ENCODE data around the gene HES7. TPM values are rescaled to one million over a fixed set of nuclear protein-coding genes. Genes with fewer than 3 reads are reported as not detected.

Gene HES7
- total RNA-seq, 2 experiments from 2014 or later = 0.52 to 0.53 TPM

DNA sequence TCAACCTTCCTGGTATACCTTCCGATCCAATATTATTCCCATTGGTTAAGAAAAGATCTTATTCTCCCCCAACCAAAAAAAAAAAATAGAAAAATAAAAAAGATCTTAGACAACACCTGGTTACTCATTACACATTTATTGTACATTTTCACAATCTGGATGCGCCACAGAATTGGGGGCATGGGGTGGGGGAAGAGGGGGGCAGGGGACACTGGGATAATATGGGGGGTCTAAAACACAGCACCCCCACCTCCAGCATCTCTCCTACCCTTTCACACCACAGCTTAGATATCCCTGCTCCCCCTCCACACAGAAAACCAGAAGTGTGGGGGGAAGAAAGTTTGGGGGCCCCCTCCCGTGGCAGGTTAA is 35.1 kb upstream of the HES7 start:
- ChIA-PET CTCF (interaction anchor here (0.8 to 2.0 kb wide), 10 partner anchors 8 to 136 kb away, joined by 3 to 17 read pairs (median 4); partner anchors contain the start of genes ALOXE3 and SLC25A35), POLR2A (interaction anchor here (1.0 to 16.4 kb wide), 7 partner anchors 16 to 88 kb away, joined by 3 to 419 read pairs (median 105); partner anchors contain the start of genes BORCS6, CTC1 and TMEM107)
- intact Hi-C loops (cut with DNase I, micrococcal nuclease) = loop anchor here (2.0 to 10.0 kb wide), 5 partner anchors 28 to 674 kb away; partner anchors contain the start of genes CTC1 (in 1 of the 2), KDM6B (in 1 of the 2), PFAS (in 1 of the 2) and POLR2A (in 1 of the 2)
- peaks cover 65% of the 10 kb centered on the region for H3K4me1 Mint-ChIP-seq (ENCODE audit: low read depth)
- Histone ChIP-seq H3K36me3 (ENCODE audit: insufficient read depth, low read length) (peaks cover 31% of the 10 kb centered on the region), H3K4me3 (ENCODE audit: low read length) (no peak overlapping the region), H3K27me3 (ENCODE audit: control insufficient read depth in 1 of 2, insufficient read depth in 2 of 2, low read length in 2 of 2) (no peaks in the 10 kb centered on the region), H3K4me1 (ENCODE audit: insufficient read depth, low read length) (peaks cover 82% of the 10 kb centered on the region), H3K27ac (ENCODE audit: low read depth in 1 of 2, low read length in 2 of 2) (peak overlapping the region; percentile 64 to 81), H3K9me3 (ENCODE audit: control insufficient read depth in 1 of 2, insufficient read depth in 1 of 2, low read length in 2 of 2) (no peaks in the 10 kb centered on the region)
- DNase-seq = peak in 2 of 14 experiments; percentile 23 to 37
- H3K27ac Mint-ChIP-seq = no peak overlapping the region
- H3K9me3 Mint-ChIP-seq = no peaks in the 10 kb centered on the region
- peak overlapping the region; percentile 88 for H3K4me3 Mint-ChIP-seq
- H3K27me3 Mint-ChIP-seq = no peaks in the 10 kb centered on the region
- no peak for ATAC-seq (ENCODE audit: poor library complexity)
- peaks cover 58% of the 10 kb centered on the region for H3K36me3 Mint-ChIP-seq (ENCODE audit: low read depth)
- TF ChIP-seq, protein P1, sequence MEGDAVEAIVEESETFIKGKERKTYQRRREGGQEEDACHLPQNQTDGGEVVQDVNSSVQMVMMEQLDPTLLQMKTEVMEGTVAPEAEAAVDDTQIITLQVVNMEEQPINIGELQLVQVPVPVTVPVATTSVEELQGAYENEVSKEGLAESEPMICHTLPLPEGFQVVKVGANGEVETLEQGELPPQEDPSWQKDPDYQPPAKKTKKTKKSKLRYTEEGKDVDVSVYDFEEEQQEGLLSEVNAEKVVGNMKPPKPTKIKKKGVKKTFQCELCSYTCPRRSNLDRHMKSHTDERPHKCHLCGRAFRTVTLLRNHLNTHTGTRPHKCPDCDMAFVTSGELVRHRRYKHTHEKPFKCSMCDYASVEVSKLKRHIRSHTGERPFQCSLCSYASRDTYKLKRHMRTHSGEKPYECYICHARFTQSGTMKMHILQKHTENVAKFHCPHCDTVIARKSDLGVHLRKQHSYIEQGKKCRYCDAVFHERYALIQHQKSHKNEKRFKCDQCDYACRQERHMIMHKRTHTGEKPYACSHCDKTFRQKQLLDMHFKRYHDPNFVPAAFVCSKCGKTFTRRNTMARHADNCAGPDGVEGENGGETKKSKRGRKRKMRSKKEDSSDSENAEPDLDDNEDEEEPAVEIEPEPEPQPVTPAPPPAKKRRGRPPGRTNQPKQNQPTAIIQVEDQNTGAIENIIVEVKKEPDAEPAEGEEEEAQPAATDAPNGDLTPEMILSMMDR (IDR thresholded peaks at IDR 0.05) = no peak

DNA sequence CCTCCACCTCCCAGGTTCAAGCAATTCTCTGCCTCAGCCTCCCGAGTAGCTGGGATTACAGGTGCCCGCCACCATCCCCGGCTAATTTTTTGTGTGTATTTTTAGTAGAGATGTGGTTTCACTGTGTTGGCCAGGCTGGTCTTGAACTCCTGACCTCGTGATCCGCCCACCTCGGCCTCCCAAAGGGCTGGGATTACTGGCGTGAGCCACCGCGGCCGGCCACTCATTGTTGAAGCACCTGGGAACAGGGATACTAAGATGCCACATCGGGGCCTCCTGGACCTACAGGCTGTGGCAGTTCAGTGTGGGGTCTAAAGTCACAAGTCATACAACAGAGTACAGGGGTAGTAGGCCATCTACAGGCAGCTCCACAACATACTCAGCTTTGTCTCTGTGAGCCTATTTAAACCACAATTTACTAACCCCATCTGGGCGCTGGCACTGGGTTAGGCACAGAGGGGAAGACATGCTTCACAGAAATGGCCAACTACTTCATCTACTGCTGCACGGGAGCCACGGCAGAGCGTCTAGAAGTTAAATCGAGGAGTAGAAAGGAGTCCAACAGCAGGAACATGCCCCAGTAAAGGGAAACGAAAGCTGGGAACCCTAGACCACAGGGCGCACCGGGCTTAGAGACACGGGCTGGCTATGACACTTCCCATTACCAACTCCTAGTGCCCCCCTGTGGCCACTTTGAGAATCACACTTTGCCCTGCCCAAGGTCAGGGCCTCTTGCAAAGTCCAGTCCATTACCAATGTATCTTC is 34.5 kb upstream of the HES7 start:
- ATAC-seq (ENCODE audit: poor library complexity) (peak; percentile 7), DNase-seq (peak; percentile 78 to 91 (median 84))
- TF ChIP-seq, protein P1 (IDR thresholded peaks at IDR 0.05) = peak; percentile 92
- ChIA-PET CTCF (interaction anchor here (0.8 to 2.0 kb wide), 13 partner anchors 9 to 137 kb away, joined by 3 to 17 read pairs (median 4); partner anchors contain the start of genes ALOXE3 and SLC25A35), POLR2A (interaction anchor here (0.6 to 16.4 kb wide), 8 partner anchors 16 to 273 kb away, joined by 3 to 419 read pairs (median 55); partner anchors contain the start of genes BORCS6, CTC1 and TMEM107)
- Mint-ChIP-seq H3K4me1 (ENCODE audit: low read depth) (peaks cover 65% of the 10 kb centered on the region), H3K36me3 (ENCODE audit: low read depth) (peaks cover 59% of the 10 kb centered on the region), H3K27me3 (no peaks in the 10 kb centered on the region), H3K27ac (no peak overlapping the region), H3K9me3 (no peaks in the 10 kb centered on the region), H3K4me3 (peak overlapping the region; percentile 88)
- Histone ChIP-seq H3K36me3 (ENCODE audit: insufficient read depth, low read length) (peaks cover 31% of the 10 kb centered on the region), H3K4me1 (ENCODE audit: insufficient read depth, low read length) (peaks cover 82% of the 10 kb centered on the region), H3K4me3 (ENCODE audit: low read length) (no peak overlapping the region), H3K27me3 (ENCODE audit: control insufficient read depth in 1 of 2, insufficient read depth in 2 of 2, low read length in 2 of 2) (no peaks in the 10 kb centered on the region), H3K9me3 (ENCODE audit: control insufficient read depth in 1 of 2, insufficient read depth in 1 of 2, low read length in 2 of 2) (no peaks in the 10 kb centered on the region), H3K27ac (ENCODE audit: low read depth in 1 of 2, low read length in 2 of 2) (peak overlapping the region; percentile 64 to 81)
- intact Hi-C loops (cut with DNase I, micrococcal nuclease) = loop anchor here (1.0 to 10.0 kb wide), 6 partner anchors 20 to 674 kb away; partner anchors contain the start of genes CTC1 (in 1 of the 2), KDM6B (in 1 of the 2), PFAS (in 1 of the 2) and POLR2A (in 1 of the 2)

DNA sequence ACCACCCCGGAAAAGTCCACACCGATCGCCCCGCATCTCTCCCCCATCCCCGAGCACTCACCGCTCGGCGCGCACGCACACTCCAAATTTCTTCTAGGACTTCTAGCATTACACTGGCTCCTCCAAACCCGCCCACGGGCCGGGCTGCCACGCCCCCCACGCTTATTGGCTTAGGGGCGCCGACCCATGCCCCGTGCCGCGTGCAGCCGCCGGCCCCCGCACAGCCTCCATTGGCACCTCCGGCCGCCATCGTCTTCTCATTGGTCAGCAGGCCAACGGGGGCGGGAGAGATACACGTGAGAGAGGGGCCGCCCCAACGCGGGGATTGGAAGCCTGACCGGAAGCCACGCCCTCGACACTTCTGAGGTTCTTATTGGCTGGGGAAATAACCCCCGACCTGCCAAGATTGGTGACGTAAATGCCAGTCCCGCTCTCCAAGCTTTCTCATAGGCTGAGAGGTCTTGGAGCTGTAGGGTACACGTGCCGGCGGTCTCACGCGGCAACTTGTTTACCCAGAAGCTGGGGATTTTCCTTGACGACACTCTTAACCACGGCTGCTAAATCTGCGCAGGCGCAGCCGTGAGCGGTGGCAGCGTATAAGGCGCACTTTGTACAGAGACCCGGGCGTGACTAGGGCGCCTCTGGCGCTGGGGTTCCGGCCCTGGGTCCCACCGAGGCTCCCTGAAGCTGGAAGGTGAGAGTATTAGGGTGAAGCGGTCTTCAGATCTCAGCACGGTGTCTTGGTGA is 32.5 kb upstream of the HES7 start:
- TF ChIP-seq, protein P1 (IDR thresholded peaks at IDR 0.05) = no peak
- CTCF ChIA-PET = interaction anchor here (0.6 to 3.1 kb wide), 14 partner anchors 11 to 469 kb away, joined by 3 to 32 read pairs (median 4); partner anchors contain the start of genes AURKB, HES7, TP53 and WRAP53
- no peaks in the 10 kb centered on the region for H3K27me3 ChIP-seq (ENCODE audit: control insufficient read depth in 1 of 2, insufficient read depth in 2 of 2, low read length in 2 of 2)
- peak overlapping the region; percentile 86 for H3K4me3 ChIP-seq (ENCODE audit: low read length)
- H3K27ac Mint-ChIP-seq = no peak overlapping the region
- peaks cover 73% of the 10 kb centered on the region for H3K4me1 Mint-ChIP-seq (ENCODE audit: low read depth)
- peaks cover 88% of the 10 kb centered on the region for H3K4me1 ChIP-seq (ENCODE audit: insufficient read depth, low read length)
- peaks cover 35% of the 10 kb centered on the region for H3K36me3 ChIP-seq (ENCODE audit: insufficient read depth, low read length)
- no peaks in the 10 kb centered on the region for H3K9me3 Mint-ChIP-seq
- peaks cover 66% of the 10 kb centered on the region for H3K36me3 Mint-ChIP-seq (ENCODE audit: low read depth)
- peaks cover 3% of the 10 kb centered on the region for H3K27me3 Mint-ChIP-seq
- H3K27ac ChIP-seq (ENCODE audit: low read depth in 1 of 2, low read length in 2 of 2) = peak overlapping the region; percentile 99 to 100
- POLR2A ChIA-PET = interaction anchor here (0.5 to 16.4 kb wide), 31 partner anchors 7 to 772 kb away, joined by 3 to 419 read pairs (median 7); partner anchors contain the start of genes ALOXE3, AURKB, BORCS6 and CTC1
- no peak overlapping the region for H3K4me3 Mint-ChIP-seq
- no peaks in the 10 kb centered on the region for H3K9me3 ChIP-seq (ENCODE audit: control insufficient read depth in 1 of 2, insufficient read depth in 1 of 2, low read length in 2 of 2)
- peak; percentile 70 for ATAC-seq (ENCODE audit: poor library complexity)
- intact Hi-C loops (cut with DNase I, micrococcal nuclease) = loop anchor here (1.0 to 10.0 kb wide), 8 partner anchors 17 to 672 kb away; partner anchors contain the start of genes ALOXE3 (in 1 of the 2), CTC1 (in 1 of the 2), KDM6B (in 1 of the 2) and PFAS (in 1 of the 2)
- peak; percentile 99 to 100 (median 100) for DNase-seq

Data from CD4-positive, alpha-beta T cell (primary cell).